HG03060 (cell line): ENCODE results near the gene KIRREL2.

Experiments
- ATAC-seq: cut with Tn5 transposase; IDR thresholded peaks from one replicate; pipeline ENCODE4 v1.9.1; 2021; ENCODE audit warnings: low read depth, moderate number of reproducible peaks; ENCODE audit not compliant: unreplicated experiment

Gene KIRREL2

DNA sequence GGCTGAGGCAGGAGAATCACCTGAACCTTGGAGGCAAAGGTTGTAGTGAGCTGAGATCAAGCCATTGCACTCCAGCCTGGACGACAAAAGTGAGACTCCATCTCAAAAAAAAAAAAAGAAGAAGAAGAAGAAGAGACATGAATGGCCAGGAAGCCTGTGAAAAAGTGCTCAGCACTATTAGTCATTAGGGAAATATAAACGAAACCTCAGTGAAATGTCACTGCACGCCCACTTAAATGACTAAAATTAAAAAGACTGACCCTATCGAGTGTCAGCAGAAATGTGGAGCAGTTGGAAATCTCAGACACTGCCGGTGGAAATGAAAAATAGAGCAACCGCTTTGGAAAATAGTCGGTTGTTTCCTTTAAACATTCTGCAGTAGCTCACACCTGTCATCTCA is 56.9 kb downstream of the KIRREL2 start:
- ATAC-seq = no peak

DNA sequence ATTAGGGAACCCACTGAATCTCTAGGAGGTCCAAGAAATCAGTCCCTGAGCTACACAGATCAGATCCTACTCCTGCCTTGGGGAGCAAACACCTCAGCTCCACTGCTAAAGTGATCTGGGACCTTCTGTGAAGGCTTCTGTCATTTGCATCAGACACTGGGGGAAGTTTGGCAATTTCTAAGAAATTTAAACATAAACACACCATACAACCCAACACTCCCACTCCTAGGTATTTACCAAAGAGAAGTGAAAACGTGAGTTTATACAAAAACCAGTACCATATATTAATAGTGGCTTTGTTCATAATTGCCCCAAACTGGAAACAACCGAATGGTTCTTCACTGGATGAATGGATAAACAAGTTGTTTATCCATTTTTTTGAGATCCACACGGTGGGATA is 58.7 kb downstream of the KIRREL2 start:
- no peak for ATAC-seq
